Measurements from ENCODE around the gene SLC16A8. TPM values are rescaled to one million over a fixed set of nuclear protein-coding genes. Genes with fewer than 3 reads are reported as not detected.

Gene SLC16A8
- total RNA-seq, 1 experiment from 2014 or later, result not detected

- no TSS peak for BruUV-seq (replicated peaks)
- Mint-ChIP-seq H3K36me3 (ENCODE audit: insufficient read depth, unreplicated experiment) (no peaks in the 10 kb centered on the region), H3K4me1 (ENCODE audit: insufficient read depth, unreplicated experiment) (no peaks in the 10 kb centered on the region), H3K4me3 (ENCODE audit: unreplicated experiment) (no peak overlapping the region), H3K9me3 (ENCODE audit: unreplicated experiment) (no peaks in the 10 kb centered on the region), H3K27me3 (ENCODE audit: insufficient read depth, unreplicated experiment) (no peaks in the 10 kb centered on the region), H3K27ac (ENCODE audit: low read depth, unreplicated experiment) (peak overlapping the region; percentile 49)
- ChIA-PET CTCF (interaction anchor here (0.6 to 4.9 kb wide), 2 partner anchors 16 to 17 kb away, joined by 3 to 32 read pairs; no protein-coding TSS in a partner anchor), POLR2A (interaction anchor here (0.7 to 1.2 kb wide), 3 partner anchors 68 to 84 kb away, joined by 3 to 4 read pairs (median 3); partner anchors contain the start of gene PLA2G6)
- TF ChIP-seq, protein P1, sequence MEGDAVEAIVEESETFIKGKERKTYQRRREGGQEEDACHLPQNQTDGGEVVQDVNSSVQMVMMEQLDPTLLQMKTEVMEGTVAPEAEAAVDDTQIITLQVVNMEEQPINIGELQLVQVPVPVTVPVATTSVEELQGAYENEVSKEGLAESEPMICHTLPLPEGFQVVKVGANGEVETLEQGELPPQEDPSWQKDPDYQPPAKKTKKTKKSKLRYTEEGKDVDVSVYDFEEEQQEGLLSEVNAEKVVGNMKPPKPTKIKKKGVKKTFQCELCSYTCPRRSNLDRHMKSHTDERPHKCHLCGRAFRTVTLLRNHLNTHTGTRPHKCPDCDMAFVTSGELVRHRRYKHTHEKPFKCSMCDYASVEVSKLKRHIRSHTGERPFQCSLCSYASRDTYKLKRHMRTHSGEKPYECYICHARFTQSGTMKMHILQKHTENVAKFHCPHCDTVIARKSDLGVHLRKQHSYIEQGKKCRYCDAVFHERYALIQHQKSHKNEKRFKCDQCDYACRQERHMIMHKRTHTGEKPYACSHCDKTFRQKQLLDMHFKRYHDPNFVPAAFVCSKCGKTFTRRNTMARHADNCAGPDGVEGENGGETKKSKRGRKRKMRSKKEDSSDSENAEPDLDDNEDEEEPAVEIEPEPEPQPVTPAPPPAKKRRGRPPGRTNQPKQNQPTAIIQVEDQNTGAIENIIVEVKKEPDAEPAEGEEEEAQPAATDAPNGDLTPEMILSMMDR (IDR thresholded peaks at IDR 0.05; ENCODE audit: unreplicated experiment), result no peak
- intact Hi-C loops (cut with micrococcal nuclease), result no loop called here
- DNase-seq (ENCODE audit: unreplicated experiment), result no peak
Measured at GRCh38 chr22:38097557-38098409, 13.8 kb upstream of the SLC16A8 start.

DNA sequence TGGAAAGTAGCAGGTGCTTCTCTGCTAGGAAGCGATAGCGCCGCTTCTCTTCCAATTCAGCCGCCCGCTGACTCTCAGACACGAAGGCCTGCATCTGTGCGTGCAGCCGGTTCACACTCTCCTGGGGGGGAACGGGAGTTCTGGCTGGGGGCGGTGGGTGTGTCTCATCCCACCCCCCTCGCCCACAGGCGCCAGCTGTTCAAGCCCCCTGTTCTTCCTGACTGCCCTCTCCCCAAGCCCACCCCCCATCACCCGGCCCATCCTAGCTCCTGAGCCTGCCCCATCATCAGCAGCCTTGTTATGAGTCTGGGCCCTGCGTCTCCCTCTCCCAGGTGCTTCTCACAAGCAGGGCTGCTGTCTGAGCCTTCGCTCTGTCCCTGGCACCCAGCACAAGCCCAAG, 13.1 kb upstream of the SLC16A8 start:
- BruUV-seq (replicated peaks), result no TSS peak
- no peak overlapping the region for H3K4me3 Mint-ChIP-seq (ENCODE audit: unreplicated experiment)
- DNase-seq (ENCODE audit: unreplicated experiment), result no peak
- intact Hi-C loops (cut with micrococcal nuclease), result no loop called here
- TF ChIP-seq, protein P1 (IDR thresholded peaks at IDR 0.05; ENCODE audit: unreplicated experiment), result no peak
- ChIA-PET CTCF (interaction anchor here (0.6 kb wide), 1 partner anchor 18 kb away, joined by 3 read pairs; no protein-coding TSS in a partner anchor), POLR2A (interaction anchor here (1.2 kb wide), 1 partner anchor 85 kb away, joined by 4 read pairs; the partner anchor contains the start of gene PLA2G6)
- H3K27ac Mint-ChIP-seq (ENCODE audit: low read depth, unreplicated experiment), result peak overlapping the region; percentile 49
- H3K9me3 Mint-ChIP-seq (ENCODE audit: unreplicated experiment), result no peaks in the 10 kb centered on the region
- H3K4me1 Mint-ChIP-seq (ENCODE audit: insufficient read depth, unreplicated experiment), result no peaks in the 10 kb centered on the region
- no peaks in the 10 kb centered on the region for H3K36me3 Mint-ChIP-seq (ENCODE audit: insufficient read depth, unreplicated experiment)
- no peaks in the 10 kb centered on the region for H3K27me3 Mint-ChIP-seq (ENCODE audit: insufficient read depth, unreplicated experiment)

GRCh38 chr22:38089474-38089851, 5.5 kb upstream of the SLC16A8 start:
- no peak for DNase-seq (ENCODE audit: unreplicated experiment)
- Mint-ChIP-seq H3K36me3 (ENCODE audit: insufficient read depth, unreplicated experiment) (peaks cover 10% of the 10 kb centered on the region), H3K4me3 (ENCODE audit: unreplicated experiment) (no peak overlapping the region), H3K9me3 (ENCODE audit: unreplicated experiment) (no peaks in the 10 kb centered on the region), H3K27me3 (ENCODE audit: insufficient read depth, unreplicated experiment) (no peaks in the 10 kb centered on the region), H3K4me1 (ENCODE audit: insufficient read depth, unreplicated experiment) (peaks cover 12% of the 10 kb centered on the region), H3K27ac (ENCODE audit: low read depth, unreplicated experiment) (no peak overlapping the region)
- intact Hi-C loops (cut with micrococcal nuclease), result no loop called here
- POLR2A ChIA-PET, result no interaction called here
- BruUV-seq (replicated peaks), result no TSS peak
- TF ChIP-seq, protein P1 (IDR thresholded peaks at IDR 0.05; ENCODE audit: unreplicated experiment), result no peak
- CTCF ChIA-PET, result interaction anchor here (0.8 kb wide), 1 partner anchor 25 kb away, joined by 5 read pairs; no protein-coding TSS in a partner anchor

- ChIA-PET CTCF (interaction anchor here (0.7 to 0.8 kb wide), 2 partner anchors 26 to 37 kb away, joined by 4 to 5 read pairs; no protein-coding TSS in a partner anchor), POLR2A (interaction anchor here (0.5 to 0.6 kb wide), 3 partner anchors 29 to 287 kb away, joined by 3 to 4 read pairs (median 3); no protein-coding TSS in a partner anchor)
- peaks cover 12% of the 10 kb centered on the region for H3K4me1 Mint-ChIP-seq (ENCODE audit: insufficient read depth, unreplicated experiment)
- peaks cover 10% of the 10 kb centered on the region for H3K36me3 Mint-ChIP-seq (ENCODE audit: insufficient read depth, unreplicated experiment)
- no peaks in the 10 kb centered on the region for H3K27me3 Mint-ChIP-seq (ENCODE audit: insufficient read depth, unreplicated experiment)
- no peak for DNase-seq (ENCODE audit: unreplicated experiment)
- H3K9me3 Mint-ChIP-seq (ENCODE audit: unreplicated experiment), result no peaks in the 10 kb centered on the region
- BruUV-seq (replicated peaks), result no TSS peak
- intact Hi-C loops (cut with micrococcal nuclease), result no loop called here
- no peak overlapping the region for H3K27ac Mint-ChIP-seq (ENCODE audit: low read depth, unreplicated experiment)
- TF ChIP-seq, protein P1 (IDR thresholded peaks at IDR 0.05; ENCODE audit: unreplicated experiment), result no peak
- peak overlapping the region; percentile 35 for H3K4me3 Mint-ChIP-seq (ENCODE audit: unreplicated experiment)
Measured at GRCh38 chr22:38088629-38089473, 4.9 kb upstream of the SLC16A8 start.

Measured in MCF 10A (cell line).